NCI-H774 (cell line): ENCODE measurements around the gene RAD52.

Experiments used
- DNase-seq: peaks from one replicate; lab custom pipeline; 2025; lab: John Stamatoyannopoulos, UW

RAD52 gene

GRCh38 chr12:868722-869121 is 80.8 kb downstream of the RAD52 start:
- no peak for DNase-seq

- no peak for DNase-seq
Observed at GRCh38 chr12:867905-868304, 81.6 kb downstream of the RAD52 start.

GRCh38 chr12:865614-866013 is 83.9 kb downstream of the RAD52 start:
- no peak for DNase-seq

GRCh38 chr12:863285-863684 is 86.2 kb downstream of the RAD52 start:
- DNase-seq = no peak

GRCh38 chr12:862303-862911 is 87.1 kb downstream of the RAD52 start:
- no peak for DNase-seq
